ENCODE measurements around the gene MFSD1. TPM values are rescaled to one million over a fixed set of nuclear protein-coding genes. Genes with fewer than 3 reads are reported as not detected.

Gene MFSD1
- total RNA-seq, 1 donor from 2014 or later, result 16.0 TPM

DNA sequence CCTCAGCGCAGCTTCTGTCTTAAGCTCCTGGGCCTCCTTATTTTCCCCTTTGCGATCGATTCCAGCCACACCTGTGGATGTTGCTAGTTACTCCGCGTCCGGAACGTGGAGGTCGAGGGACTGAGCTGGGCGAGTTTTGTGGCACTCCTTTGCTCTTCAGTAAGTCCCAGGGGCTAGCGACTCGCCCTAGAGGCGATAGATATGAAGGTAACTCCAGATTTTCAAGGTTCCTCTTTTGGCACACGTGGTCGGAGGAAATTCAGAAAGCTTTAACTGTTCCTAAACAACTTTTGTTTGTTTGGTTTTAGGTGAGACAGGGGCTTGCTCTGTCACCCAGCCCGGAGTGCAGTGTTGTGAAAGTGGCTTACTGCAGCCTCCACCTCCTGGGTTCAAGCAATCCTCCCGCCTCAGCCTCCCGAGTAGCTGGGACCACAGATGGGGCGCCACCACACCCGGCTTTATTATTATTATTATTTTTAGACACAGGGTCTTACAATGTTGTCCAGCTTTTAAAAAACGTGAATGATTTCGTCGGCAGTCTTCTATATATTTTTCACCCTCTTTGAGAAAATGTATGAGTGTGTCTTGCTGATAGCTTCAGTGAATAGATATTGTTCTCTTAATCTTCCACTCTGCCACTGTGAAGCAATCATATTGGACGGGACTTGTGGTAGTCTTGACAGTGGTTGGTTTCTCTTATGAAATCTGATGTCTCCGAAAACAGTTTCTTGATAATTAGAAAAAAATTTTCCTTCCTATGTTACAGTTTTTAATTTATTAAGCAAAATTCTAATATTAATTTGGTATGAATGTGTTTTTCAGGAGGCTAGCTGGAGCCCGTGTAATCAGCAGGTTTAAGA, 785 bp downstream of the MFSD1 start:
- H4K20me1 ChIP-seq (ENCODE audit: low read depth), result no peaks in the 10 kb centered on the region
- H3K36me3 ChIP-seq, result no peaks in the 10 kb centered on the region
- peak overlapping the region; percentile 89 for H3K4me3 Mint-ChIP-seq
- H3K9me3 ChIP-seq (ENCODE audit: low read depth), result no peaks in the 10 kb centered on the region
- no peaks in the 10 kb centered on the region for H3K4me1 ChIP-seq
- no peak for TF ChIP-seq EZH2 (IDR thresholded peaks at IDR 0.05)
- TF ChIP-seq, protein P1, sequence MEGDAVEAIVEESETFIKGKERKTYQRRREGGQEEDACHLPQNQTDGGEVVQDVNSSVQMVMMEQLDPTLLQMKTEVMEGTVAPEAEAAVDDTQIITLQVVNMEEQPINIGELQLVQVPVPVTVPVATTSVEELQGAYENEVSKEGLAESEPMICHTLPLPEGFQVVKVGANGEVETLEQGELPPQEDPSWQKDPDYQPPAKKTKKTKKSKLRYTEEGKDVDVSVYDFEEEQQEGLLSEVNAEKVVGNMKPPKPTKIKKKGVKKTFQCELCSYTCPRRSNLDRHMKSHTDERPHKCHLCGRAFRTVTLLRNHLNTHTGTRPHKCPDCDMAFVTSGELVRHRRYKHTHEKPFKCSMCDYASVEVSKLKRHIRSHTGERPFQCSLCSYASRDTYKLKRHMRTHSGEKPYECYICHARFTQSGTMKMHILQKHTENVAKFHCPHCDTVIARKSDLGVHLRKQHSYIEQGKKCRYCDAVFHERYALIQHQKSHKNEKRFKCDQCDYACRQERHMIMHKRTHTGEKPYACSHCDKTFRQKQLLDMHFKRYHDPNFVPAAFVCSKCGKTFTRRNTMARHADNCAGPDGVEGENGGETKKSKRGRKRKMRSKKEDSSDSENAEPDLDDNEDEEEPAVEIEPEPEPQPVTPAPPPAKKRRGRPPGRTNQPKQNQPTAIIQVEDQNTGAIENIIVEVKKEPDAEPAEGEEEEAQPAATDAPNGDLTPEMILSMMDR (IDR thresholded peaks at IDR 0.05), result no peak
- H3K27ac Mint-ChIP-seq, result no peak overlapping the region
- H3K9me3 Mint-ChIP-seq, result no peaks in the 10 kb centered on the region
- H3K4me2 ChIP-seq, result peak overlapping the region; percentile 90
- H3K4me1 Mint-ChIP-seq, result peaks cover 16% of the 10 kb centered on the region
- peak overlapping the region; percentile 24 for H3K9ac ChIP-seq
- no peak overlapping the region for H3K27ac ChIP-seq
- no peaks in the 10 kb centered on the region for H3K36me3 Mint-ChIP-seq
- DNase-seq (ENCODE audit: low spot score), result no peak
- H3K79me2 ChIP-seq (ENCODE audit: low read depth), result no peaks in the 10 kb centered on the region
- peaks cover 12% of the 10 kb centered on the region for H3F3A ChIP-seq (ENCODE audit: low read depth)
- H3K27me3 ChIP-seq, result peaks cover 40% of the 10 kb centered on the region
- H3K4me3 ChIP-seq, result peak overlapping the region; percentile 81
- H3K27me3 Mint-ChIP-seq (ENCODE audit: insufficient read depth, low read depth), result peaks cover 7% of the 10 kb centered on the region
- peak overlapping the region; percentile 97 for H2AFZ ChIP-seq (replicated peaks)

DNA sequence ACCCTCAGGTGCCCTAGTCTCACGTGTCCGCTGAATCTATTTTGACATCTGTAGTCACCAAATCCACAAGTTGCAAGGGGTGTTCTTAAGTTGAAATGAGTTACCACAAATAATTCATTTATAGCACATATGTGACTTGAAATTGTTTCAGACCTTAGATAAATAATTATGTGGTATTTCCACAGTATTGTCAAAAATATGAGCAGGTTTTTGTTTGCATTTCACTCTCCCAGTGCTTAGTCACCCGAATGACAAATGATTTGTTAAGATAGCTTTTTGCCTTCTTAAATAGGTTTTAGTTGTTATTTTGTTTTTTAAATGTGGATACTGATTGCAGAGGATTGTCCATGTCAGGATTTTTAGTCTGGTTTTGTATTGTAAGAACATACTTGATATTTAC, 2.6 kb downstream of the MFSD1 start:
- H3K27ac Mint-ChIP-seq, result no peak overlapping the region

DNA sequence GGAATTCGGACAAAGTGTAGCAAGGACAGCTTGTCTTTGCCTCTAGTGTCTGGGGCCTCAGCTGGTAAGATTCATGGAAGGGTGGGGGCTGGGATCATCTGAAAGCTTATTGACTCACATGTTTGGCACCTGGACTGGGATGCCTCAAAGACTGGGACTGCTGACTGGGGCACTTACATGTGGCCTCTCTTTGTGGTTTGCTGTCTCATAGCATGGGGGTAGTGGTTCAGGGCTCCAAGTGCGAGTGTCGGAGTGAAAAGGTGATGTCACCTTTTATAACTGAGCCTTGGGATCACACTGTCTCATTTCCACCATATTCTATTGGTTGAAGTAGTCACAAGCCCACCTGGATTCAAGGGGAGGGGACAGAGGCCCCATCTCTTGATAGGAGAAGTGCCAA, 6.8 kb downstream of the MFSD1 start:
- Histone ChIP-seq H3F3A (ENCODE audit: low read depth) (no peaks in the 10 kb centered on the region), H4K20me1 (ENCODE audit: low read depth) (no peaks in the 10 kb centered on the region), H3K36me3 (no peaks in the 10 kb centered on the region), H3K4me2 (no peak overlapping the region), H3K9me3 (ENCODE audit: low read depth) (no peaks in the 10 kb centered on the region), H3K79me2 (ENCODE audit: low read depth) (no peaks in the 10 kb centered on the region), H2AFZ (replicated peaks) (no peak overlapping the region), H3K4me1 (no peaks in the 10 kb centered on the region), H3K4me3 (no peak overlapping the region), H3K9ac (no peak overlapping the region), H3K27ac (no peak overlapping the region), H3K27me3 (no peaks in the 10 kb centered on the region)
- Mint-ChIP-seq H3K9me3 (no peaks in the 10 kb centered on the region), H3K4me3 (no peak overlapping the region), H3K27me3 (ENCODE audit: insufficient read depth, low read depth) (no peaks in the 10 kb centered on the region), H3K36me3 (no peaks in the 10 kb centered on the region), H3K27ac (no peak overlapping the region), H3K4me1 (no peaks in the 10 kb centered on the region)
- TF ChIP-seq, protein P1 (IDR thresholded peaks at IDR 0.05), result no peak
- TF ChIP-seq EZH2phosphoT487 (IDR thresholded peaks at IDR 0.05), result no peak
- TF ChIP-seq EZH2 (IDR thresholded peaks at IDR 0.05), result no peak
- no peak for DNase-seq (ENCODE audit: low spot score)

More for the DNA sequence above, 2.6 kb downstream of the MFSD1 start:
- H3K36me3 ChIP-seq, result no peaks in the 10 kb centered on the region
- H4K20me1 ChIP-seq (ENCODE audit: low read depth), result no peaks in the 10 kb centered on the region
- no peak overlapping the region for H3K27ac ChIP-seq
- no peak for DNase-seq (ENCODE audit: low spot score)
- H3K27me3 ChIP-seq, result peaks cover 22% of the 10 kb centered on the region
- H3K9me3 Mint-ChIP-seq, result no peaks in the 10 kb centered on the region
- no peak for TF ChIP-seq EZH2 (IDR thresholded peaks at IDR 0.05)
- TF ChIP-seq, protein P1 (IDR thresholded peaks at IDR 0.05), result no peak
- TF ChIP-seq EZH2phosphoT487 (IDR thresholded peaks at IDR 0.05), result no peak
- H3K27me3 Mint-ChIP-seq (ENCODE audit: insufficient read depth, low read depth), result peaks cover 2% of the 10 kb centered on the region
- no peak overlapping the region for H3K4me3 ChIP-seq
- no peak overlapping the region for H3K4me2 ChIP-seq
- no peak overlapping the region for H2AFZ ChIP-seq (replicated peaks)
- H3K4me1 Mint-ChIP-seq, result peaks cover 16% of the 10 kb centered on the region
- no peak overlapping the region for H3K4me3 Mint-ChIP-seq
- H3K9me3 ChIP-seq (ENCODE audit: low read depth), result no peaks in the 10 kb centered on the region
- H3K36me3 Mint-ChIP-seq, result no peaks in the 10 kb centered on the region
- H3F3A ChIP-seq (ENCODE audit: low read depth), result peaks cover 12% of the 10 kb centered on the region
- no peaks in the 10 kb centered on the region for H3K79me2 ChIP-seq (ENCODE audit: low read depth)
- no peak overlapping the region for H3K9ac ChIP-seq
- no peaks in the 10 kb centered on the region for H3K4me1 ChIP-seq
